Common myeloid progenitor, CD34-positive (primary cell): Measurements from ENCODE around the gene GSTM5.
"Not testable (repeated sequence)": the region's sequence is repeated elsewhere in the genome, so short reads cannot be mapped to it uniquely, and the experiment has no call there.

Experiments
- CTCF ChIA-PET: fragments of 350-600 bp; sonication (Branson Sonifier 250); formaldehyde crosslinking; loops from one replicate; lab custom pipeline; 2021; ENCODE audit warnings: antibody characterized with exemption; lab: Charles Lee
- POLR2A ChIA-PET: fragments of 350-600 bp; sonication (Branson Sonifier 250); formaldehyde crosslinking; loops from one replicate; lab custom pipeline; 2021; ENCODE audit warnings: antibody characterized with exemption; lab: Charles Lee
- DNase-seq, 3 donors: peaks; one replicate each; pipeline versions ENCODE4 v3.0.0 to v3.0.0-alpha.2; 2013
- H3K27ac ChIP-seq, 2 experiments: 1 replicate in 1 of 2; 2 replicates in 1 of 2; pipeline ENCODE4 v1.7.0; 2013; ENCODE audit warnings: inconsistent platforms in 2 of 2, low read length in 2 of 2, mild to moderate bottlenecking in 2 of 2, low read depth in 1 of 2, moderate library complexity in 1 of 2; ENCODE audit not compliant: severe bottlenecking in 2 of 2, insufficient read depth in 1 of 2, poor library complexity in 1 of 2
- H3K27me3 ChIP-seq, 5 experiments: replicated peaks in 2 of 5; 1 replicate in 3 of 5; 2 replicates in 2 of 5; pipeline versions ENCODE4 v1.6.1 to v1.7.0; 2013; ENCODE audit warnings: low read length in 4 of 5, mild to moderate bottlenecking in 2 of 5, moderate library complexity in 2 of 5, inconsistent platforms in 1 of 5; ENCODE audit not compliant: insufficient read depth in 5 of 5, control insufficient read depth in 4 of 5
- H3K36me3 ChIP-seq, 4 experiments: 1 replicate in 2 of 4; 2 replicates in 2 of 4; pipeline versions ENCODE4 v1.6.1 to v1.7.0; 2013; ENCODE audit warnings: low read length in 3 of 4, control low read depth in 1 of 4, mild to moderate bottlenecking in 1 of 4; ENCODE audit not compliant: control insufficient read depth in 4 of 4, insufficient read depth in 4 of 4
- H3K4me1 ChIP-seq, 4 experiments: 1 replicate in 3 of 4; 2 replicates in 1 of 4; pipeline versions ENCODE4 v1.6.1 to v1.7.1; 2013; ENCODE audit warnings: low read length in 3 of 4, mild to moderate bottlenecking in 3 of 4, control low read depth in 1 of 4, inconsistent platforms in 1 of 4, moderate library complexity in 1 of 4; ENCODE audit not compliant: control insufficient read depth in 4 of 4, insufficient read depth in 4 of 4; ENCODE audit errors: control extremely low read depth in 1 of 4
- H3K4me3 ChIP-seq, 7 experiments: 1 replicate in 4 of 7; 2 replicates in 3 of 7; pipeline versions ENCODE4 v1.5.1 to v1.7.0; 2013; ENCODE audit warnings: mild to moderate bottlenecking in 7 of 7, low read length in 6 of 7, moderate library complexity in 6 of 7, inconsistent platforms in 2 of 7, low read depth in 2 of 7, control low read depth in 1 of 7; ENCODE audit not compliant: insufficient read depth in 4 of 7, control insufficient read depth in 1 of 7; ENCODE audit errors: extremely low read depth in 1 of 7
- H3K9me3 ChIP-seq, 5 experiments: 1 replicate in 4 of 5; 2 replicates in 1 of 5; pipeline versions ENCODE4 v1.6.1 to v1.7.1; 2013; ENCODE audit warnings: low read length in 4 of 5, mild to moderate bottlenecking in 2 of 5, inconsistent platforms in 1 of 5, low read depth in 1 of 5, moderate library complexity in 1 of 5; ENCODE audit not compliant: control insufficient read depth in 4 of 5, insufficient read depth in 2 of 5; ENCODE audit errors: control extremely low read depth in 1 of 5
- whole genome bisulfite sequencing: methylation state at CpG from one replicate; pipeline ENCODE4 v1.1.5; 2013; ENCODE audit not compliant: insufficient coverage; 5-methylcytosine and 5-hydroxymethylcytosine counted together

GSTM5 gene

DNA sequence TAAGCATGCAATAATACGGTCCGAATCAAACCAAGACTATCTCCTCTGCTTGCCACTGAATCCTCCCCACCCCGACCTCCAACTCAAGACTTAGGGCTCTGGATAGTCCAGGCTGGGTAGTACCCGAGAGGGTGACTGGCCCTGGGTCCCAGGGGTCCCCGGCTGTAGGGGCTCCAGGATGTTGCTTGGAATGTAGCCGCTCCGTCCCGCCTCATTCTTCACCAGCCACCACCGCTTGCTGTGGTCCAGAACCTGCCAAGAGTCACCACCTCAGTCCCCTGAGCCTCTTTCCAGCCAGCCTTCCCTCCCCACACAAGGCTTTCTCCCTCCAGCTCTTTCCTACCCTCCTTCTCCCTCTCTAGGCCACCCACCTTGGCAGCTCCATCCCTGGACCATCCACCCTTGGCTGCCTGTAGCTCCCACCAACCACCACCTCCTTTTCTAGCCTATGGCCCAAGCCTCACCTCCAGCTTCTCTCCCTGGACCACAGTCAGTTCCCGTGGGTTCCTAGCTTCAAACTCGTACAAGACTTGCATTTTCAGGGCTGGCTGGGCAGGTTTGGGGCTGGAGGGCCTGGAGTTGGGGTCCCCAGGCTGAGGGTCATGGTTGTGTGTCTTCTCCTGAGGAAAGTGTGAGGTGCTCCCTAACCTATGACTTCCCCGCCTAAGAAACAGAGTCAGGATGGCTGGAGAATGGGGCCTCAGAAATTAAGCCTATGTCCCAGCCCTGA lies 39.6 kb downstream of the GSTM5 start:
- H3K27ac ChIP-seq = no peak overlapping the region
- no peaks in the 10 kb centered on the region for H3K4me1 ChIP-seq
- no peak for DNase-seq
- ChIA-PET CTCF (interaction anchor here (1.0 to 1.9 kb wide), 2 partner anchors 22 to 108 kb away, joined by 3 to 6 read pairs; no protein-coding TSS in a partner anchor), POLR2A (interaction anchor here (0.6 kb wide), 1 partner anchor 25 kb away, joined by 3 read pairs; no protein-coding TSS in a partner anchor)
- 95% methylated on average over 12 of the region's 12 CpGs for WGBS
- peaks cover 0 to 4% (median 0%) of the 10 kb centered on the region in 5 experiments for H3K27me3 ChIP-seq
- H3K36me3 ChIP-seq = no peaks in the 10 kb centered on the region
- H3K9me3 ChIP-seq = peaks cover 0 to 4% (median 0%) of the 10 kb centered on the region in 5 experiments
- no peak overlapping the region for H3K4me3 ChIP-seq

DNA sequence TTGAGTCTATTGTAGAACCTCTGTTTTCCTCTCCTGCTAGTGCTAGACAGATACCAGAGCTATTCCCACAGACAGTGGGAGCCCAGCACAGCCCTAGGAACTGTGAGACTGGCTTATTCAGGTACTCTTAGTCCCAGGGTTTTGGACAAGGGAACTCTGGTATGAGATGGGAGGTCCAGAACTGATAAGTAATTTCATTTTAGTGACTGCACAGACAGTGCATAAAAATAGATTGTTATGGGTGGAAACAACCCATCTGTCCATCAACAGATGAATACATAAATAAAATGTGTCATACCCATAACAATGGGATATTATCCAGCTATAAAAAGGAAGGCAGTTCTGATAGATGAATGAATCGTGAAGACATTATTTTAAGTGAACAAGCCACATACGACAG lies 42.7 kb downstream of the GSTM5 start:
- H3K4me3 ChIP-seq = no peak overlapping the region
- H3K4me1 ChIP-seq = no peaks in the 10 kb centered on the region
- no peaks in the 10 kb centered on the region for H3K36me3 ChIP-seq
- ChIA-PET POLR2A (no interaction called here), CTCF (interaction anchor here (1.4 to 1.8 kb wide), 3 partner anchors 19 to 114 kb away, joined by 5 to 6 read pairs (median 6); no protein-coding TSS in a partner anchor)
- H3K27ac ChIP-seq = no peak overlapping the region
- no peaks in the 10 kb centered on the region for H3K9me3 ChIP-seq
- H3K27me3 ChIP-seq = peaks cover 0 to 2% (median 0%) of the 10 kb centered on the region in 5 experiments
- 100% methylated on average over 1 of the region's 2 CpGs for WGBS
- no peak for DNase-seq

DNA sequence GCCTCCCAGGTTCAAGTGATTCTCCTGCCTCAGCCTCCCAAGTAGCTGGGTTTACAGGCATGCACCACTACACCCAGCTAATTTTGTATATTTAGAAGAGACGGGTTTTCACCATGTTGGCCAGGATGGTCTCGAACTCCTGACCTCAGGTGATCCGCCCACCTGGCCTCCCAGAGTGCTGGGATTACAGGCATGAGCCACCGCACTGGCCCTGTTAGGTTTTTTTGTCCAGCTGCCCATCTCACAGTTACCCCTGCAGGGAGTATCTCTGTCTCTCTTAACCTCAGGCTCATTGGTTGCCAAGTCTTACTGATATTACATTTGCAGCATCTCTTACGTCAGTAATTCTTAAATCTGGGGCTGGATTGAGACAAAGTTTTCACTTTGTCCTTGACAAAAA lies 44.3 kb downstream of the GSTM5 start:
- H3K36me3 ChIP-seq, H3K4me1 ChIP-seq, H3K27ac ChIP-seq, DNase-seq, H3K9me3 ChIP-seq, H3K27me3 ChIP-seq, POLR2A ChIA-PET, H3K4me3 ChIP-seq: not testable (repeated sequence)
- CTCF ChIA-PET = interaction anchor here (1.1 to 2.9 kb wide), 5 partner anchors 16 to 211 kb away, joined by 3 to 10 read pairs (median 3); no protein-coding TSS in a partner anchor
- WGBS = 93% methylated on average over 5 of the region's 5 CpGs

DNA sequence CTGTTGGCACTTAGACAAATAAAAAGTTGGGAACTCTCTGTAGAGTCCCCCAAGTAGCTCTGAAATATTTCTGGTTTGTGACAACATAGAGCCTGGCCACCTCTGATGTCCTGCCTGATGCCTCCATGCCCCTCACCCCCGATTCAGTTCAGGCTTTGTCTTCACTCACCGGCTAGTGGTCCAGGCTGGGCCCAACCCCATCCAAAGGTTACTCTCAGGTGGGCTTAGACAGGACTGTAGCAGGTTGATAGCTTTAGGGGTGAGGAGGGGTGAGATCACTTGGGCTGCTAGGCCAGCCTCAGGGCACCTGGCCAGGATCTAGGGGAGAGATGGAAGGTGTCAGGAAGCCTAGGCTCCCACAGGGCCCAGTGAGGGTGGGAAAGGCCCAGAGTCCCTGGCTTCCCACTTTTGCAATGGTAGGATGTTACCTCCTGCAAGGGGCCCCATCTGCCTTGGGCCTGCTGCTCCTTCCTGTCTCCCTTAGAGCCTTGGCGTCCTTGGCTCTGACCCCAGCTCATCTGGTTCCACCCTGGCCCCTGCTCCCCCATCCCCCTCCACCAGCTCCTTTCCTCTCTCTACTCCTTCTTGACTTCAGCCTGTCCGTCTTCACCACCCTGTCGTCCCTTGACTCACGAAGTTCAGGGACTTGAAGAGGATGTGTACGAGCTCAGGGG lies 44.9 kb downstream of the GSTM5 start:
- POLR2A ChIA-PET = no interaction called here
- no peak for DNase-seq
- no peaks in the 10 kb centered on the region for H3K27me3 ChIP-seq
- H3K9me3 ChIP-seq = no peaks in the 10 kb centered on the region
- H3K4me3 ChIP-seq = no peak overlapping the region
- H3K4me1 ChIP-seq = no peaks in the 10 kb centered on the region
- 94% methylated on average over 6 of the region's 7 CpGs for WGBS
- H3K27ac ChIP-seq = no peak overlapping the region
- CTCF ChIA-PET = interaction anchor here (1.1 to 2.9 kb wide), 4 partner anchors 17 to 211 kb away, joined by 3 to 10 read pairs (median 4); no protein-coding TSS in a partner anchor
- no peaks in the 10 kb centered on the region for H3K36me3 ChIP-seq

DNA sequence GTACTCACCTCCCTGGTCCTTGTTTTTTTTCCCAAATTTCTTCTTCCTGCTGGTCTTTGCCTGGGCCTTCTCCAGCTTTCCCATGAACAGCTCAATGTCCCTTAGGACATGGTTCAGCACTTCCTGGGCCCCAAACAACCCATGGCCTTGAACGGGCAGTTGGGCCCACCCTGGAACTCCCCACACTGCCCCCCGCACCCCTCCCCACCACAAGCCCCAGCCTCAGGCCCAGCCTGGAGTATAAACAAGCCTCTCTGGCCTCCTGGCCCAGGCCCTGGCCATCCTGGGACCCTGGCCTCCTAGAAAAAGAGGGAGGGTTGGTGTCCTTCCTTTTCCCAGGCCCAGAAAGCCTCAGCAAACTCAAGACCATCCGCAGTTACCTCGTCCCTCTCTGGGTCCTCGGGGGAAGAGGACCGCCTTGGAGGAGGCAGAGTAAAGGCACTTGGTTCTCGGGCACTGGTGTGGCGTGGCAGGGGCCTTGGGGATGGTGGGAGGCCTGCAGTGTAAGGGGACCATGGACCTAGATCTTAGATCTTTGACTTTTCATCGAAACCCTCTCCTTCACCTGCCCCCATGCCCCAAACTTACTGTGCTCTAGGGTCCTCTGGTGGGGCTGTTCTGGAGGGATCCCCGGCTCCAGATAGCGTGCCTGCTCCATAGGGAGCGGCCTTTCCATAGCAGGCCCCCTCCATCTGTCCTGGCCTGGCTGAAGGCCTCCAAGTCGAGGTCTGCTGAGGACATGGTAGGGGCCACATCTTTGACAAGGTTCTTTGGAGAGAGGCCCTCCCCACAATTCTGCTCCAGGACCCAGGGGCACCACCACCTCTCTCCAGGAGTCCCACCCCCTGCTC lies 46.1 kb downstream of the GSTM5 start:
- Histone ChIP-seq H3K27me3 (no peaks in the 10 kb centered on the region), H3K27ac (no peak overlapping the region), H3K4me3 (no peak overlapping the region), H3K36me3 (no peaks in the 10 kb centered on the region), H3K4me1 (peaks cover 3 to 7% (median 5%) of the 10 kb centered on the region in 4 experiments), H3K9me3 (no peaks in the 10 kb centered on the region)
- WGBS = 96% methylated on average over 9 of the region's 13 CpGs
- ChIA-PET CTCF (interaction anchor here (1.5 to 2.9 kb wide), 2 partner anchors 16 to 119 kb away, joined by 7 to 10 read pairs; no protein-coding TSS in a partner anchor), POLR2A (interaction anchor here (0.6 kb wide), 1 partner anchor 27 kb away, joined by 3 read pairs; no protein-coding TSS in a partner anchor)
- DNase-seq = no peak

DNA sequence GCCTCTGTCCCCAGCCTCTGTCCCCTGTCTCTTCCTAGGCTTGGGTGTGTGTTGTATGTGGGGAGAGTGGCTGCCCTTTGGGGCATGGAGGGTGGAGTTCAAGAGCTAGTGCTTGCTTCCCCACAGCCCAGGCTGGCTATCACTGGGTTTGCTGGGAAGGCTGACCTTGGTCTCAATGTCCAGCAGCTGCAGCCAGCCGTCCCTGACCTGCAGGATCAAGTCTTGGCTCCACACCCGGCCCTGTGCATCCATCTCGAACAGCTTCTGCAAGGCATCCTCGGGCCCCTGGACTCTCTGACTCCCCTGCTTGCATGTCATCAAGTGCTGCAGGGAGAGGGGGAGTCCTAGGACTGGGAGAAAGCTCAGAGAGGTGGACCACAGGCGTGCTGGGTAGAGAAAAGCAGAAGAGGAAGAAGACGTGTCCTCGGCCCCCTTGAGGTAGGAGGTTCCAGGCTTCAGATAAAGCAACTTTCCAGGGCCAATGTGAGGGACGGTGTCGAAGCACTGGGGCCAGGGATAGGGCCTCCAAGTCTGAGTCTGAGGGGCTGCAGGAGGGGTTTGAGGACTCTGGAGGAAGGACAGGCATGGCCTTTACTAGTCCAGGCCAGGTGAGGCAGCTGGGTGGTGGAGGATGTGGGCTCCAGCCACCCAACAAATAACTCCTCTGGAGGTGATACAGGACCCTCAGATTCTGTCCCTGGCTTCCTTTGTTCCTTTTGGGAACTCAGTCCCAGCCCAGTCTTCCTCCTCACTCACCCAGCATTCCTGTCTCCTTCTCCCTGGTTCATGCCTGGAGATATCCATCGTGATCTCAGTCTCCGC lies 47.7 kb downstream of the GSTM5 start:
- H3K36me3 ChIP-seq = no peaks in the 10 kb centered on the region
- no peaks in the 10 kb centered on the region for H3K9me3 ChIP-seq
- H3K4me3 ChIP-seq = no peak overlapping the region
- WGBS = 93% methylated on average over 11 of the region's 11 CpGs
- DNase-seq = peak in 1 of 3 donors; percentile 28
- no peak overlapping the region for H3K27ac ChIP-seq
- CTCF ChIA-PET = interaction anchor here (0.6 to 1.5 kb wide), 8 partner anchors 12 to 147 kb away, joined by 3 to 7 read pairs (median 4); no protein-coding TSS in a partner anchor
- POLR2A ChIA-PET = interaction anchor here (0.7 kb wide), 1 partner anchor 136 kb away, joined by 4 read pairs; no protein-coding TSS in a partner anchor
- H3K4me1 ChIP-seq = peaks cover 5 to 16% (median 13%) of the 10 kb centered on the region in 4 experiments
- H3K27me3 ChIP-seq = no peaks in the 10 kb centered on the region
